OCI-LY3 (cell line): ENCODE data around the gene SLC38A11.
A peak's percentile ranks its signal among the peaks of the same experiment; 100 is the strongest.

Source experiments
- H2AFZ ChIP-seq: fragments of 200-600, 300-600 bp; shearing (Covaris generic); 2 replicates; pipeline ENCODE4 v1.6.0; 2014; ENCODE audit warnings: antibody characterized with exemption, low read depth, low read length
- H3K27ac ChIP-seq: fragments of 200-600, 300-600 bp; sonication (generic); 2 replicates; pipeline ENCODE4 v1.5.1; 2014; ENCODE audit warnings: mild to moderate bottlenecking, low read length, moderate library complexity, mixed read lengths
- H3K27me3 ChIP-seq: fragments of 200-600, 300-600 bp; sonication (generic); 2 replicates; pipeline ENCODE4 v1.6.1; 2014; ENCODE audit warnings: low read depth, low read length, mixed read lengths
- H3K36me3 ChIP-seq: fragments of 200-600, 300-600 bp; sonication (generic); replicated peaks from 2 replicates; pipeline ENCODE3; 2014; ENCODE audit warnings: low read depth, low read length, mixed read lengths
- H3K4me1 ChIP-seq: fragments of 300-600, 200-600 bp; sonication (generic); 2 replicates; pipeline ENCODE4 v1.6.1; 2014; ENCODE audit warnings: low read length, mixed read lengths
- H3K4me2 ChIP-seq: fragments of 200-600, 300-600 bp; sonication (generic); 2 replicates; pipeline ENCODE4 v1.6.1; 2014; ENCODE audit warnings: low read length, mixed read lengths
- H3K4me3 ChIP-seq: fragments of 300-600, 200-600 bp; sonication (generic); 2 replicates; pipeline ENCODE4 v1.5.1; 2014; ENCODE audit warnings: antibody characterized with exemption, mild to moderate bottlenecking, low read length, moderate library complexity
- H3K79me2 ChIP-seq: fragments of 300-600, 200-600 bp; shearing (Covaris generic); 2 replicates; pipeline ENCODE4 v1.6.1; 2014; ENCODE audit warnings: mild to moderate bottlenecking, low read length, mixed read lengths
- H3K9ac ChIP-seq: fragments of 300-600, 200-600 bp; shearing (Covaris generic); 2 replicates; pipeline ENCODE4 v1.6.0; 2014; ENCODE audit warnings: mild to moderate bottlenecking, low read length, moderate library complexity
- H3K9me3 ChIP-seq: fragments of 200-600, 300-600 bp; shearing (Covaris generic); 2 replicates; pipeline ENCODE4 v1.6.1; 2014; ENCODE audit warnings: low read length, mixed read lengths; ENCODE audit not compliant: insufficient read depth
- H4K20me1 ChIP-seq: fragments of 200-600, 300-600 bp; sonication (generic); 2 replicates; pipeline ENCODE4 v1.6.1; 2016; ENCODE audit warnings: low read length, mixed read lengths; ENCODE audit not compliant: insufficient read depth
- EZH2phosphoT487 ChIP-seq: fragments of 200-600 bp; shearing (Covaris generic); IDR thresholded peaks from 2 replicates; pipeline ENCODE4 v1.6.1; 2018; ENCODE audit warnings: antibody characterized with exemption, mixed run types, low read depth
- TF ChIP-seq, protein P1 (sequence below): fragments of 200-600, 300-600 bp; sonication (generic); IDR thresholded peaks from 2 replicates; pipeline ENCODE4 v1.5.1; 2014; ENCODE audit warnings: antibody characterized with exemption, low read length, low read depth

The SLC38A11 gene

DNA sequence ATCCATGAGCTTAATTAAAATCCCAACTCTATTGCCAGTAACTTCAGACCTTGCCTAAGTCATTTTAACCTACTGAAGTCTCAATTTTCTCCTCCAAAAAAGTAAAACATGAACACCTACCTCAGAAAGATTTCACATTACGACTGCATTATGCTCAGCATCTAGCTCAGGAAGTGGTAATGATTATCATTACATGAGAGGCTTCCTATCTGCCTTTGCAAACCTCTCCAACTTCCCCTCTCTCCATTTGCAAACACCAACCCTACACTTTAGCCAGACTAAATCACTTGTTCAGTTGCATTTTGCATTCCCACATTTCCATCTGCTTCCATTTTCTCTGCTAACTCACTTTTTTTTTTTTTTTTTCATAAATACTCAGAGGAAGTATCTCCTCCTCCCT lies 6.8 kb downstream of the SLC38A11 start:
- Histone ChIP-seq H3K9me3 (no peaks in the 10 kb centered on the region), H3K79me2 (no peaks in the 10 kb centered on the region), H4K20me1 (no peaks in the 10 kb centered on the region), H3K4me1 (peaks cover 2% of the 10 kb centered on the region; the same call in 1 of the 2 replicates), H3K27ac (no peak overlapping the region), H3K27me3 (peaks cover 7% of the 10 kb centered on the region), H3K36me3 (no peaks in the 10 kb centered on the region), H3K4me2 (no peak overlapping the region), H3K9ac (no peak overlapping the region), H3K4me3 (no peak overlapping the region), H2AFZ (no peak overlapping the region)
- TF ChIP-seq, protein P1, sequence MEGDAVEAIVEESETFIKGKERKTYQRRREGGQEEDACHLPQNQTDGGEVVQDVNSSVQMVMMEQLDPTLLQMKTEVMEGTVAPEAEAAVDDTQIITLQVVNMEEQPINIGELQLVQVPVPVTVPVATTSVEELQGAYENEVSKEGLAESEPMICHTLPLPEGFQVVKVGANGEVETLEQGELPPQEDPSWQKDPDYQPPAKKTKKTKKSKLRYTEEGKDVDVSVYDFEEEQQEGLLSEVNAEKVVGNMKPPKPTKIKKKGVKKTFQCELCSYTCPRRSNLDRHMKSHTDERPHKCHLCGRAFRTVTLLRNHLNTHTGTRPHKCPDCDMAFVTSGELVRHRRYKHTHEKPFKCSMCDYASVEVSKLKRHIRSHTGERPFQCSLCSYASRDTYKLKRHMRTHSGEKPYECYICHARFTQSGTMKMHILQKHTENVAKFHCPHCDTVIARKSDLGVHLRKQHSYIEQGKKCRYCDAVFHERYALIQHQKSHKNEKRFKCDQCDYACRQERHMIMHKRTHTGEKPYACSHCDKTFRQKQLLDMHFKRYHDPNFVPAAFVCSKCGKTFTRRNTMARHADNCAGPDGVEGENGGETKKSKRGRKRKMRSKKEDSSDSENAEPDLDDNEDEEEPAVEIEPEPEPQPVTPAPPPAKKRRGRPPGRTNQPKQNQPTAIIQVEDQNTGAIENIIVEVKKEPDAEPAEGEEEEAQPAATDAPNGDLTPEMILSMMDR = no peak
- TF ChIP-seq EZH2phosphoT487 = no peak

DNA sequence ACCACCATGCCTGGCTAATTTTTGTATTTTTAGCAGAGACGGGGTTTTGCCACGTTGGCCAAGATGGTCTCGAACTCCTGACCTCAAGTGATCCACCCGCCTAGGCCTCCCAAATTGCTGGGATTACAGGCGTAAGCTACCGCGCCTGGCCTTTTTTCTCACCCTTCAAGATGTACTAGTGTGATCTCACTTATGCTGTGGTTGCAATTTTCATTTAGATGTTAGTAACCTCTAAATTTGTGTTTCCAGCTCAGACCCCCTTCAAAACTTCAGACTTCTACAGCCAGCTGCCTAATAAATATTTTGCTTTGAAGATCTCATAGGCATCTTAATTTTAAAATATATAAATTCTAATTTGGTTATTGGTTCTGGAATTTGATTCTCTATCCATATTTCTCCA lies 8.0 kb downstream of the SLC38A11 start:
- no peak overlapping the region for H2AFZ ChIP-seq
- H3K9ac ChIP-seq = no peak overlapping the region
- no peak overlapping the region for H3K27ac ChIP-seq
- no peak overlapping the region for H3K4me3 ChIP-seq
- H3K36me3 ChIP-seq = no peaks in the 10 kb centered on the region
- no peaks in the 10 kb centered on the region for H3K79me2 ChIP-seq
- H3K9me3 ChIP-seq = no peaks in the 10 kb centered on the region
- no peak overlapping the region for H3K4me2 ChIP-seq
- no peaks in the 10 kb centered on the region for H4K20me1 ChIP-seq
- TF ChIP-seq EZH2phosphoT487 = no peak
- TF ChIP-seq, protein P1 = no peak
- H3K4me1 ChIP-seq = peaks cover 2% of the 10 kb centered on the region; the same call in 1 of the 2 replicates
- no peaks in the 10 kb centered on the region for H3K27me3 ChIP-seq

DNA sequence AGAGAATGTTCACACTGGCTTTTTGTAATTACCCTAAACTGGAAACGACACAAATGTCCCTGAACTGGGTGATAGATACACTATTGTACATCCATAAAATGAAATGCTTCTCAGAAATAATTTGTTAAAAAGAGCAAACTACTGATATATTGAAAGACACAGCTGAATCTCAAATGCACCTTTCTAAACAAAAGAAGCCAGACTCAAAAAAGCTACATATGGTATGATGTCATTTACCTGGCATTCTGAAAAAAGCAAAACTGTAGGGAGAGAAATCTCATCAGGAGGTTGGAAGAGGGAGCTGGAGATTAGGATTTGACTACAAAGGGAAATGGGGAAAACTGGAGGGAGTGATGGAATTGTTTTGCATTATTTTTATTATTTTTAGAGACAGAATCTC lies 12.0 kb downstream of the SLC38A11 start:
- Histone ChIP-seq H3K79me2 (no peaks in the 10 kb centered on the region), H4K20me1 (no peaks in the 10 kb centered on the region), H3K4me3 (no peak overlapping the region), H3K27me3 (no peaks in the 10 kb centered on the region), H2AFZ (no peak overlapping the region), H3K4me2 (no peak overlapping the region), H3K9me3 (no peaks in the 10 kb centered on the region), H3K27ac (no peak overlapping the region), H3K36me3 (no peaks in the 10 kb centered on the region), H3K9ac (no peak overlapping the region), H3K4me1 (peaks cover 2% of the 10 kb centered on the region)
- TF ChIP-seq, protein P1 = no peak
- TF ChIP-seq EZH2phosphoT487 = no peak

DNA sequence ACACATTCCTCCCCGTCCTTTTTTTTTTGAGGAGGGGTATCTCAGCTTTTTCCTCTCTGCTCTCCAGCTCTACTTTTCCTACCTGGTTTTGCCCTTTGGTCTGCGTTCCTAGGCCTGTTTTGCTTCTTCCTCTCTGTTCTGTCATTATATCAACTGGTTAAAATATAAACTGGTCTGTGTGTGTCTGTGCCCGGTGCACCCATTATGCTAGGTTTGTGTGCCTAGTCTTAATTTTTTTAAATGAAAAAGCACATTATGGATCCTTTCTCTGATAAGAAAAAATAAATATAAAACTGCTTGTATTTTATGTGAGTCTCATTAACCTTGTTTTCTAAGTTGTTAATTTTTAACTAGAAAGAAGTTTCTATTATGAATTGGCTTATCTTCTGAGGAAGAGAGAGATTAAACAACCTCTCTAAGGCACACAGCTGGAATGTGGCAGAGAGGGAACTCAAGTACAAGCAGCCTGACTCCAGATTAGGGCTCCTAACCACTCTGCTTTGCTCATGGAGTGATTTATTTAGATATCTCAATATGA lies 17.4 kb downstream of the SLC38A11 start:
- H3K9ac ChIP-seq = 0 out of 2 replicates have a peak overlapping the region, but pooled peaks have one; percentile 12
- no peaks in the 10 kb centered on the region for H3K79me2 ChIP-seq
- peak overlapping the region; percentile 57 for H3K4me2 ChIP-seq
- peak overlapping the region; percentile 77 for H2AFZ ChIP-seq
- TF ChIP-seq, protein P1 = no peak
- TF ChIP-seq EZH2phosphoT487 = no peak
- H3K4me3 ChIP-seq = peak overlapping the region; percentile 9; the same call in 1 of the 2 replicates
- no peaks in the 10 kb centered on the region for H3K27me3 ChIP-seq
- no peaks in the 10 kb centered on the region for H3K36me3 ChIP-seq
- no peaks in the 10 kb centered on the region for H4K20me1 ChIP-seq
- H3K27ac ChIP-seq = no peak overlapping the region
- no peaks in the 10 kb centered on the region for H3K9me3 ChIP-seq
- H3K4me1 ChIP-seq = peaks cover 20% of the 10 kb centered on the region
